Mesendoderm (in vitro differentiated cells): ENCODE results near the gene RD3L.

Experiments
- DNase-seq: peaks from one replicate; pipeline ENCODE4 v3.0.0; 2013
- H2AK5ac ChIP-seq: 2 replicates; pipeline ENCODE4 v1.6.1; 2013; ENCODE audit warnings: low read length, inconsistent platforms
- H2BK120ac ChIP-seq: 2 replicates; pipeline ENCODE4 v1.6.1; 2013; ENCODE audit warnings: low read depth, mild to moderate bottlenecking, low read length, moderate library complexity, mixed read lengths
- H2BK15ac ChIP-seq: replicated peaks from 2 replicates; pipeline ENCODE4 v1.6.1; 2013; ENCODE audit warnings: low read depth, mild to moderate bottlenecking, moderate library complexity
- H2BK5ac ChIP-seq: 2 replicates; pipeline ENCODE4 v1.6.1; 2013; ENCODE audit warnings: low read length, inconsistent platforms
- H3K18ac ChIP-seq: 2 replicates; pipeline ENCODE4 v1.6.1; 2013; ENCODE audit warnings: mild to moderate bottlenecking, low read length, mixed read lengths
- H3K23ac ChIP-seq: one replicate; pipeline ENCODE4 v1.6.1; 2013; ENCODE audit warnings: low read length
- H3K27ac ChIP-seq: 2 replicates; pipeline ENCODE4 v1.5.1; 2013; ENCODE audit warnings: low read depth, mild to moderate bottlenecking, inconsistent platforms, low read length, moderate library complexity
- H3K27me3 ChIP-seq: 2 replicates; pipeline ENCODE4 v1.6.1; 2013; ENCODE audit warnings: low read length, control low read depth, mild to moderate bottlenecking, inconsistent platforms; ENCODE audit not compliant: insufficient read depth, poor library complexity
- H3K36me3 ChIP-seq: 2 replicates; pipeline ENCODE4 v1.6.1; 2013; ENCODE audit warnings: low read length, inconsistent platforms; ENCODE audit not compliant: control insufficient read depth, insufficient read depth
- H3K4ac ChIP-seq: one replicate; pipeline ENCODE4 v1.6.1; 2013; ENCODE audit warnings: low read depth, mild to moderate bottlenecking, low read length, moderate library complexity
- H3K4me1 ChIP-seq: 2 replicates; pipeline ENCODE4 v1.6.1; 2013; ENCODE audit warnings: low read depth, low read length, inconsistent platforms; ENCODE audit not compliant: control insufficient read depth
- H3K4me2 ChIP-seq: 2 replicates; pipeline ENCODE4 v1.6.1; 2013; ENCODE audit warnings: low read length
- H3K4me3 ChIP-seq: 2 replicates; pipeline ENCODE4 v1.5.1; 2013; ENCODE audit warnings: mild to moderate bottlenecking, low read length
- H3K56ac ChIP-seq: one replicate; pipeline ENCODE4 v1.6.1; 2013; ENCODE audit warnings: low read length
- H3K79me1 ChIP-seq: 2 replicates; pipeline ENCODE4 v1.6.1; 2013; ENCODE audit warnings: low read length, inconsistent platforms
- H3K79me2 ChIP-seq: 2 replicates; pipeline ENCODE4 v1.6.1; 2013; ENCODE audit warnings: mild to moderate bottlenecking, low read length; ENCODE audit not compliant: control insufficient read depth, insufficient read depth
- H3K9ac ChIP-seq: 2 replicates; pipeline ENCODE4 v1.6.1; 2013; ENCODE audit warnings: low read length, inconsistent platforms
- H4K5ac ChIP-seq: one replicate; pipeline ENCODE4 v1.6.1; 2013; ENCODE audit warnings: low read length
- H4K8ac ChIP-seq: one replicate; pipeline ENCODE4 v1.6.1; 2013; ENCODE audit warnings: low read depth, mild to moderate bottlenecking, control low read depth, low read length, moderate library complexity
- WGBS: extraction: QIAGEN DNeasy Blood & Tissue Kit; methylation state at CpG from one replicate; pipeline ENCODE4 v1.1.7; 2013; ENCODE audit warnings: low lambda C conversion rate, missing lambda C conversion rate; ENCODE audit not compliant: insufficient coverage; ENCODE audit errors: extremely low coverage; 5-methylcytosine and 5-hydroxymethylcytosine counted together

The RD3L gene

DNA sequence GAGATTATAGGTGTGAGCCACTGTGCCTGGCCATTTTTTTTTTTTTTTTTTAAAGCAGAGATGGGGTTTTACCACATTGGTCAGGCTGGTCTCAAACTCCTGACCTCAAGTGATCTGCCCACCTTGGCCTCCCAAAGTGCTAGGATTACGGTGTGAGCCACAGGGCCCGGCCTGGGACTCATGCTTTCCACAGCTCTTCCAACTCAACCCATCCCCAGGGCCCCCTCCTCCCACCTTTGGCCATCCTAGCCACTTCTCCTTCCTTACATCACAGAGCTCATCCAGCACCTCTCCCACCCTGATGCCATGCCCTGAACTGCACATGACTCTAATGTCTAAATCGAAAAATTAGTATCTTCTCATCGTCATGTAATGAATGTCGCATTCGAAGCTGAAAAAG is 26.7 kb downstream of the RD3L start:
- WGBS, result no CpG with 5 or more reads among the region's 6 CpGs
- Histone ChIP-seq H3K4me3 (no peak overlapping the region), H3K27me3 (no peaks in the 10 kb centered on the region)

DNA sequence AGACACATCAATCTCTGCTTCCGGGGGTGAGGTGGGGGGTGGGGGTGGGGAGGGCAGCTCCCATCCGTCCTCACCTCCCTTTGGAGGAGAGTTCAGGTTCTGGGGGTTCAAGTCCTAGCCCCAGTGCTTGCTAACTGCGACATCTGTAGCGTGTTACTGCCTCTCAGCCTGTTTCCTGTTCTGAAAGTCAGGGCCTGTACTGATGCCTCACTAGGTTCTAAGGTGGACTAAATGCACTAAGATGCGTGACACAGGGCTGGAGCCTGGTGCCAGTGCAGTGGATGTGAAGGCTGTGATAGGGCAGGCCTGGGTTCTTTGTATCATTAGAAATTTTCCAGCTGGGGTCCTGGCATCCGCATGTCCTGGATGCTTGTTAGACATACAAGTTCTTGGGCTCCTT is 31.3 kb downstream of the RD3L start:
- Histone ChIP-seq H2BK15ac (no peak overlapping the region), H3K79me1 (peaks cover 3% of the 10 kb centered on the region), H4K8ac (no peak overlapping the region), H3K9ac (no peak overlapping the region), H3K27me3 (no peaks in the 10 kb centered on the region), H3K36me3 (peaks cover 1% of the 10 kb centered on the region), H3K4me2 (no peak overlapping the region), H2AK5ac (no peak overlapping the region), H3K4ac (no peak overlapping the region), H4K5ac (no peak overlapping the region), H3K4me1 (no peaks in the 10 kb centered on the region), H3K56ac (no peak overlapping the region), H3K79me2 (no peaks in the 10 kb centered on the region), H3K27ac (no peak overlapping the region), H3K23ac (no peak overlapping the region), H2BK5ac (no peak overlapping the region), H2BK120ac (no peak overlapping the region), H3K18ac (no peak overlapping the region), H3K4me3 (no peak overlapping the region)
- no peak for DNase-seq
- WGBS, result no CpG with 5 or more reads among the region's 6 CpGs

More for the DNA sequence above, 26.7 kb downstream of the RD3L start:
- Histone ChIP-seq H3K79me1 (peaks cover 15% of the 10 kb centered on the region), H3K36me3 (peaks cover 6% of the 10 kb centered on the region), H3K4ac (no peak overlapping the region), H3K4me1 (no peaks in the 10 kb centered on the region), H3K27ac (no peak overlapping the region), H4K8ac (no peak overlapping the region), H3K56ac (no peak overlapping the region), H3K18ac (no peak overlapping the region), H3K79me2 (peaks cover 20% of the 10 kb centered on the region), H2AK5ac (no peak overlapping the region), H2BK15ac (no peak overlapping the region), H2BK120ac (no peak overlapping the region), H4K5ac (no peak overlapping the region), H3K4me2 (no peak overlapping the region), H3K9ac (no peak overlapping the region), H2BK5ac (no peak overlapping the region), H3K23ac (no peak overlapping the region)
- no peak for DNase-seq

- Histone ChIP-seq H3K36me3 (peaks cover 1% of the 10 kb centered on the region), H3K27me3 (no peaks in the 10 kb centered on the region)
These were observed 31.9 kb downstream of the RD3L start for GRCh38 chr14:103910262-103910935.

DNA sequence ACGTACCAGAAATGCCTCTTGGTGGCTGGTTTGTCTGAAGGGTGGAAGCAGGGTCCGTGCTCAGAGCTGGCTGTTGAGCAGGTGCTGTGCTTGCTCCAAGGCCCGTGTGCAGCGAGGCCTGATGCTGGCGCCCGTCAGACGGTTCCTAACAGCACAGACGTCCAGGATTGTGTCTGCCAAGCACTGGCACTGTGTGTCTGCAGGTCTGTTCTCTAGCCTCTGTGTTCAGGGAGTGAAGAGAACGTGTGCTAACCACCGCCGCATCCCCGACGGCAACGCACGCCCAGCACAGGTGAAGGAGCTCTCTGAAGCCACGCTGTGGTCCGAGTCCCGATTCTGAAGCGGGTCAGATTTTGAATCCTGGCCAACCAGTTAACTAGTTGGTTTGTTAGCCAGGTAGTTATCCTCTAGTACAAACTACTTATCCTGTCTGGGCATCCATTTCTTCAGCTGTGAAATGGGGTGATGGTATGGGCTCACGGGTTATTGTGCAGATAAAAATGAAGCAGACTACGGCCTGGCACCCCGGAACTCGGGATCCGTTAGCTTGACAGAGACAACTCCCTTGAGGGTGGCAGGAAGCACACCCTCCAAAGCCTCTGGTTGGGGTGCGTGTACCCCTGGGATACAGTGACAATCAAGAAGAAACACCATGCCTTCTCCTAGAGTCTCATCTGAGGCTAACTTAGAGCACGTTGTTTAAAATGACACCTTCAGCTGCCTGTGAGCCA is 32.6 kb downstream of the RD3L start:
- Histone ChIP-seq H4K5ac (no peak overlapping the region), H2AK5ac (no peak overlapping the region), H3K79me1 (no peaks in the 10 kb centered on the region), H3K9ac (peak overlapping the region; percentile 32), H4K8ac (no peak overlapping the region), H3K56ac (peak overlapping the region; percentile 73), H3K23ac (no peak overlapping the region), H2BK15ac (no peak overlapping the region), H3K4me3 (no peak overlapping the region), H2BK5ac (no peak overlapping the region), H3K4ac (no peak overlapping the region), H3K18ac (no peak overlapping the region), H3K27ac (no peak overlapping the region), H3K27me3 (no peaks in the 10 kb centered on the region), H2BK120ac (no peak overlapping the region), H3K4me2 (peak overlapping the region; percentile 33), H3K79me2 (no peaks in the 10 kb centered on the region), H3K36me3 (peaks cover 1% of the 10 kb centered on the region), H3K4me1 (no peaks in the 10 kb centered on the region)
- WGBS, result no CpG with 5 or more reads among the region's 26 CpGs
- no peak for DNase-seq

More at GRCh38 chr14:103910262-103910935, 31.9 kb downstream of the RD3L start:
- H3K4me3 ChIP-seq, result no peak overlapping the region
- H3K79me2 ChIP-seq, result no peaks in the 10 kb centered on the region
- H3K18ac ChIP-seq, result no peak overlapping the region
- H4K5ac ChIP-seq, result no peak overlapping the region
- peak overlapping the region; percentile 54 for H3K9ac ChIP-seq
- no peak overlapping the region for H2BK15ac ChIP-seq
- H3K4me2 ChIP-seq, result peak overlapping the region; percentile 33
- no peak overlapping the region for H2BK120ac ChIP-seq
- no peak overlapping the region for H4K8ac ChIP-seq
- peak; percentile 97 for DNase-seq
- no peak overlapping the region for H2AK5ac ChIP-seq
- H2BK5ac ChIP-seq, result no peak overlapping the region
- no peaks in the 10 kb centered on the region for H3K79me1 ChIP-seq
- H3K56ac ChIP-seq, result peak overlapping the region; percentile 73
- WGBS, result no CpG with 5 or more reads among the region's 20 CpGs
- no peak overlapping the region for H3K4ac ChIP-seq
- no peaks in the 10 kb centered on the region for H3K4me1 ChIP-seq
- H3K27ac ChIP-seq, result no peak overlapping the region
- H3K23ac ChIP-seq, result no peak overlapping the region

- H3K79me2 ChIP-seq, result no peaks in the 10 kb centered on the region
- H2BK5ac ChIP-seq, result no peak overlapping the region
- H2BK15ac ChIP-seq, result no peak overlapping the region
- H4K5ac ChIP-seq, result no peak overlapping the region
- H3K9ac ChIP-seq, result no peak overlapping the region
- H4K8ac ChIP-seq, result no peak overlapping the region
- WGBS, result no CpG with 5 or more reads among the region's 4 CpGs
- no peaks in the 10 kb centered on the region for H3K27me3 ChIP-seq
- no peak overlapping the region for H3K18ac ChIP-seq
- no peaks in the 10 kb centered on the region for H3K79me1 ChIP-seq
- H3K56ac ChIP-seq, result no peak overlapping the region
- peaks cover 1% of the 10 kb centered on the region for H3K36me3 ChIP-seq
- no peak overlapping the region for H3K4ac ChIP-seq
- no peak overlapping the region for H3K27ac ChIP-seq
- H2BK120ac ChIP-seq, result no peak overlapping the region
- H3K23ac ChIP-seq, result no peak overlapping the region
- H2AK5ac ChIP-seq, result no peak overlapping the region
- H3K4me3 ChIP-seq, result no peak overlapping the region
- H3K4me1 ChIP-seq, result no peaks in the 10 kb centered on the region
- H3K4me2 ChIP-seq, result no peak overlapping the region
- no peak for DNase-seq
These were observed 33.7 kb downstream of the RD3L start for GRCh38 chr14:103908580-103908979.
